ENCODE data around the gene CSTPP1. TPM values are rescaled to one million over a fixed set of nuclear protein-coding genes. Genes with fewer than 3 reads are reported as not detected.
"Not testable (repeated sequence)": the region's sequence is repeated elsewhere in the genome, so short reads cannot be mapped to it uniquely, and the experiment has no call there.

Gene CSTPP1
- total RNA-seq, 1 donor from 2014 or later, result 32.8 TPM

DNA sequence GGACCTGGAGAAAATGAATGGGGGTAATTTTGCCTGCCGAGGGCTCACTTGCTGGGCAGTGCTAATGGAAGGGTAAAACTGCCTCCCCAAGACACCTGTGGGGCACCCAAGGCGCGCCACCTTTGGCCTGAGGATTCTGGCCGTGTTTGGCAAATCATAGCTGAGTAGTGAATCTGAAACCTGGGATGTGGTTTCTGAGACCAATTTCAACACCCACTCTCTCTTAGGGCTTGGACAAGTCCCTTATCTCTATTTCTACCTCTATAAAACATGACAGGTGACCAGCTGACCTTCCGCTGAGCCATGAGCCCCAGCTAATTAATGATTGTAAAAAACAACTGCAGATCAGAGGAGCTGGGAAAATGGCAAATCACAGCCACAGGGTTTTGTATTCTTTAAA lies 251.2 kb downstream of the CSTPP1 start:
- H3K27ac ChIP-seq, result peak overlapping the region; percentile 83
- peak overlapping the region; percentile 76 for H3K4me3 ChIP-seq
- DNase-seq (no peak), ATAC-seq (no peak)
- TF ChIP-seq, protein P1, sequence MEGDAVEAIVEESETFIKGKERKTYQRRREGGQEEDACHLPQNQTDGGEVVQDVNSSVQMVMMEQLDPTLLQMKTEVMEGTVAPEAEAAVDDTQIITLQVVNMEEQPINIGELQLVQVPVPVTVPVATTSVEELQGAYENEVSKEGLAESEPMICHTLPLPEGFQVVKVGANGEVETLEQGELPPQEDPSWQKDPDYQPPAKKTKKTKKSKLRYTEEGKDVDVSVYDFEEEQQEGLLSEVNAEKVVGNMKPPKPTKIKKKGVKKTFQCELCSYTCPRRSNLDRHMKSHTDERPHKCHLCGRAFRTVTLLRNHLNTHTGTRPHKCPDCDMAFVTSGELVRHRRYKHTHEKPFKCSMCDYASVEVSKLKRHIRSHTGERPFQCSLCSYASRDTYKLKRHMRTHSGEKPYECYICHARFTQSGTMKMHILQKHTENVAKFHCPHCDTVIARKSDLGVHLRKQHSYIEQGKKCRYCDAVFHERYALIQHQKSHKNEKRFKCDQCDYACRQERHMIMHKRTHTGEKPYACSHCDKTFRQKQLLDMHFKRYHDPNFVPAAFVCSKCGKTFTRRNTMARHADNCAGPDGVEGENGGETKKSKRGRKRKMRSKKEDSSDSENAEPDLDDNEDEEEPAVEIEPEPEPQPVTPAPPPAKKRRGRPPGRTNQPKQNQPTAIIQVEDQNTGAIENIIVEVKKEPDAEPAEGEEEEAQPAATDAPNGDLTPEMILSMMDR (IDR thresholded peaks at IDR 0.05), result no peak
- H3K4me1 ChIP-seq, result peaks cover 31% of the 10 kb centered on the region
- H3K36me3 ChIP-seq, result no peaks in the 10 kb centered on the region
- no peaks in the 10 kb centered on the region for H3K9me3 ChIP-seq
- peaks cover 22% of the 10 kb centered on the region for H3K27me3 ChIP-seq (ENCODE audit: low read depth)
- intact Hi-C loops (cut with DNase I), result no loop called here

GRCh38 chr11:47188259-47188658 lies 251.7 kb downstream of the CSTPP1 start:
- no peaks in the 10 kb centered on the region for H3K9me3 ChIP-seq
- H3K4me3 ChIP-seq, result no peak overlapping the region
- no peaks in the 10 kb centered on the region for H3K36me3 ChIP-seq
- peak overlapping the region; percentile 83 for H3K27ac ChIP-seq
- H3K4me1 ChIP-seq, result peaks cover 31% of the 10 kb centered on the region
- intact Hi-C loops (cut with DNase I), result no loop called here
- TF ChIP-seq, protein P1 (IDR thresholded peaks at IDR 0.05), result no peak
- H3K27me3 ChIP-seq (ENCODE audit: low read depth), result peaks cover 22% of the 10 kb centered on the region
- no peak for DNase-seq
- ATAC-seq, result no peak

- DNase-seq (no peak), ATAC-seq (peak; percentile 67)
- Histone ChIP-seq H3K4me3 (no peak overlapping the region), H3K4me1 (peaks cover 31% of the 10 kb centered on the region), H3K27ac (peak overlapping the region; percentile 49), H3K36me3 (no peaks in the 10 kb centered on the region), H3K9me3 (no peaks in the 10 kb centered on the region), H3K27me3 (ENCODE audit: low read depth) (peaks cover 22% of the 10 kb centered on the region)
- TF ChIP-seq, protein P1 (IDR thresholded peaks at IDR 0.05), result no peak
- intact Hi-C loops (cut with DNase I), result no loop called here
These were observed 252.7 kb downstream of the CSTPP1 start for GRCh38 chr11:47189100-47189834.

DNA sequence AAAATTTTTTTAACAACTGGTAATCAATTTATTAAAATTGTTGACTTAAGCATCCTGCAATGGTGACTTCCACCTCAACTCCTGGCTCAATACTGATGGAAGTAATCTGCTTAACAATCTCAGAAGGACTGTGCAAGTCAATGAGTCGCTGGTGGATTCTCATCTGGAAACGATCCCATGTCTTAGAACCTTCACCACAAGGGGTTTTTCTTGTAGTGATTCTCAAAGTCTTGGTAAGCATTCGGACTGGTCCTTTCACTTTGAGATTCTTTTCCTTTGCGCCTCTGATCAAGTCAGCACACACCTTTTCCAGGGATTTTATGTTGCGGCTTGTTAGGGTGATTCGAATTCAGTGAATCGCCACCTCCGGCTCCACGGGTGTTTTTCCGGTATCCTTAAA lies 254.6 kb downstream of the CSTPP1 start:
- H3K27ac ChIP-seq; H3K36me3 ChIP-seq; H3K27me3 ChIP-seq (ENCODE audit: low read depth); DNase-seq; intact Hi-C loops (cut with DNase I); ATAC-seq; H3K9me3 ChIP-seq; H3K4me3 ChIP-seq: not testable (repeated sequence)
- peaks cover 24% of the 10 kb centered on the region for H3K4me1 ChIP-seq

- no peak overlapping the region for H3K27ac ChIP-seq
- TF ChIP-seq, protein P1 (IDR thresholded peaks at IDR 0.05), result no peak
- intact Hi-C loops (cut with DNase I), result no loop called here
- peaks cover 17% of the 10 kb centered on the region for H3K4me1 ChIP-seq
- H3K9me3 ChIP-seq, result no peaks in the 10 kb centered on the region
- H3K36me3 ChIP-seq, result no peaks in the 10 kb centered on the region
- DNase-seq, result no peak
- no peak overlapping the region for H3K4me3 ChIP-seq
- ATAC-seq, result no peak
- peaks cover 6% of the 10 kb centered on the region for H3K27me3 ChIP-seq (ENCODE audit: low read depth)
These were observed 255.6 kb downstream of the CSTPP1 start for GRCh38 chr11:47192111-47192510.

GRCh38 chr11:47198161-47198560 lies 261.6 kb downstream of the CSTPP1 start:
- H3K27ac ChIP-seq; ATAC-seq; H3K27me3 ChIP-seq (ENCODE audit: low read depth); H3K4me3 ChIP-seq; intact Hi-C loops (cut with DNase I); H3K4me1 ChIP-seq; H3K9me3 ChIP-seq; DNase-seq; H3K36me3 ChIP-seq: not testable (repeated sequence)

All from lower lobe of right lung (tissue), 2 donors.